Measurements from ENCODE around the gene MYH14.
A peak's percentile ranks its signal among the peaks of the same experiment; 100 is the strongest.
"Not testable (repeated sequence)": the region's sequence is repeated elsewhere in the genome, so short reads cannot be mapped to it uniquely, and the experiment has no call there.

MYH14 gene

DNA sequence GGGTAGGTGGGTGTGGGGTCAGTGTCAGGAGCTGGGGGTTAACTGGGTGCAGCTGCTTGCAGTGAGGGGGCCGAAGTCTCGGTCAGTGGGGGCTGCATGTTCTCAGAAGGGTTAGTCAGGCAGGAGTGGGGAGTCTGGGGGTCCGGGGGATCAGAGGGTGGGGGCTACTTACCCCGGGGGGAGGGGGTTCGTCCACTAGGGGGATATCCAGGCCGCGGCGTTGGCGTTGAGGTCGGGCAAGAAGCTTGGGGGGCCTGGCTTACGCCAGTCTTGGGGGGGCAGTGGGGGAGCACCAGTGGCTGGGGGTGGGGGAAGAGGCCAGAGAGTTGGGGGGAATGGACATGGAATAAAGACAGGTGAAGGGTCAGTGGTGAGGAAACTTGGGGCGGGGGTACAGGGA, 116.6 kb downstream of the MYH14 start:
- DNase-seq (ENCODE audit: low read depth), result no peak

DNA sequence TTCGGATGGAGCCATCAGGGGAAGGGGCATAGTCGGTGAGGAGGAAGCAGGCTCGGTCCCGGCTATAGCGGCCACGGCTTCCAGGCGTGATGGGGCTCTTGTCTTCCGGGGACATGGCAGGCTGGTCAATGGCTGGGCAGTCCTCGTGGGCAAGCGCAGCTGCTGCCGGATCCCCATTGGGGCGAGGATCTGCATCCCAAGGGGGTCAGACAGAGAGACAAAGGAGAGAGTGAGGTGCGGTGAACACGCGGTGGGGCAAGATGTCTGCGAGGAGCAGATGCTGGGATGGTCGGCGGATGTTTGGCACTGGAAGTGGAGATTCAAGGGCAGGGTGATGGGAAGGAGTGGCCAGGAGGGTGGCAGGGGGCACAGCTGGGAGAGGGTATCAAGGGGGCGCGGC, 117.2 kb downstream of the MYH14 start:
- no peak for DNase-seq (ENCODE audit: low read depth)

GRCh38 chr19:50321831-50322230, 118.4 kb downstream of the MYH14 start:
- no peak for DNase-seq (ENCODE audit: low read depth)

GRCh38 chr19:50322234-50322633, 118.8 kb downstream of the MYH14 start:
- DNase-seq (ENCODE audit: low read depth), result no peak

- no peak for DNase-seq (ENCODE audit: low read depth)
Measured at GRCh38 chr19:50322931-50323781, 119.7 kb downstream of the MYH14 start.

DNA sequence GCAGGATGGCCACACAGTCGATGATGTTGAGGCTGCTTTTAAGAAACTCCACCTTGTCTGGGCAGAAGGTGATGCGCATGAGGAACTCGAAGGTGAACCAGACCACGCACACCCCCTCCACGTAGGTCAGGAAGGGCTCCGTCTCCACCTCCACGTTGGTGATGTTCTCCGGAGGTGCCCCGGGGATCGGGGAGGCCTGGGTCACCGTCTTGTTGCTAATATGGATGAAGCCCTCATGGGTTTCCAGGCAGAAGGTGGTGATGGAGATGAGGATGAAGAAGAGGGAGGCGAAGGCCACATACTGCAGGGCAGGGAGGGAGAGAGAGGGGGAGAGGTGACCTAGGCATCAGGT, 120.3 kb downstream of the MYH14 start:
- no peak for DNase-seq (ENCODE audit: low read depth)

DNA sequence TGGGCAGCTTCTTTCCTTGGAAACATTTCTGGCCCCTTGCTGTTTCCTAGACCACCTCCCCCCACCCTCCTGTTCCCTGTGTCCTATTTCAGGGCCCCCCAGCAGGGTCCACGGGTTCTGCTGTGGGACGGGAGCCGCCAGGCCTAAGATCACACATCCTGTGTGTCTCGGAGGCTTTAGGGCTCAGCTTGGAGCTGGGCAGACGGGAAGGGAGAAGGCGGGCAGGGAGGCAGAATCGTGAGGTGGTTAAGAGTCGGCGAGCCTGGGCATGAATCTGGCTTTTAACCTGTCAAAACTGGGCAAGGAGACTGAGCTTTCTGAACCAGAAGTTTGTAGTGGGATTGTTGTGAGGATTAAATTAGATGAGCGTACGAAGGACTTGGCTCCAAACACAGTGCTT, 120.9 kb downstream of the MYH14 start:
- no peak for DNase-seq (ENCODE audit: low read depth)

GRCh38 chr19:50325310-50326100, 122.1 kb downstream of the MYH14 start:
- peak; percentile 65 for DNase-seq (ENCODE audit: low read depth)

DNA sequence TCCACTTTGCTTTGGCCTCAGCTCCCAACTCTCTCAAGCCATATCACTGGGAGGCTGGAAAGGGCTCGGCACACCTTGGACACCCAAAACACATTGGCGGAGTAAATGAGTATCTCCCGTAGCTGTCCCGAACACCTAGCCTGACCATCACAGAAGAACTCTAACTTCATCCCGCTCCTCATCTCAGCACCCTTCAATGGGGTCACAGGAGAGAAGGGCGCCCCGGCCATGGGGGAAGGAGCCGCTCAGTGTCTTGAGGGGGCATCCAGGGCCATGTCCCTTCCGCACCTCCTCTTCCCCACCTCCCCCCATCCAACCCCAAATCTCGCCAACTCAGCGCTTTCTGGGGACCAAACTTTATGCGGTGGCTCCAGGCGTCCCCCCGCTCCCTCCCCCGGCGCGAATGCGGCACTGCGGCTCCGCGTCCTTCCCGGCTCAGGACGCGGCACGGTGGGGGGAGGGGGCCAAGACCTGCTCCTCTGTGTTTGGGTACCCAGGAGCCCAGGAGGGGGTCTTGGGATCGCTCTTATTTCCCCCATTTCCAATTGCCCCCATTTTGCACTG, 122.8 kb downstream of the MYH14 start:
- DNase-seq (ENCODE audit: low read depth), result no peak

DNA sequence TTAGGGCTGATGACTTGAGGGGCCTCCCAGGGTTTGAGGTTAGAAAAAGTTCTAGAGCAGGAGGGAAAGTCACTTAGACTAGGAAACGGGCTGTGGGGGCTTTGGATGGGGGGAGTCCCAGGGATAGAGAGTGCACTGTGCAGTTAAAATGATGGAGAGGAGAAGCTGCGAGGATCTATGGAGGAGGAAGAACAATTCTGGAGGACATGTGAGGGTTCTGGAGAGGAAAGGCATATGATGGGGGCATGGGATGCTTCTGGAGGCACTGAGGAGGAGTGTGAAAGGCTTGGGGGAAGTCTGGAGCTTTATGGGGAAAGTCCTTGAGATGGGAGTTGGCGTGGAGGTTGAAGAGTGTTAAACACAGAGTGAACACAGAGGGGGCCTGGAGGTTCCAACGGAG, 123.6 kb downstream of the MYH14 start:
- DNase-seq (ENCODE audit: low read depth), result no peak

DNA sequence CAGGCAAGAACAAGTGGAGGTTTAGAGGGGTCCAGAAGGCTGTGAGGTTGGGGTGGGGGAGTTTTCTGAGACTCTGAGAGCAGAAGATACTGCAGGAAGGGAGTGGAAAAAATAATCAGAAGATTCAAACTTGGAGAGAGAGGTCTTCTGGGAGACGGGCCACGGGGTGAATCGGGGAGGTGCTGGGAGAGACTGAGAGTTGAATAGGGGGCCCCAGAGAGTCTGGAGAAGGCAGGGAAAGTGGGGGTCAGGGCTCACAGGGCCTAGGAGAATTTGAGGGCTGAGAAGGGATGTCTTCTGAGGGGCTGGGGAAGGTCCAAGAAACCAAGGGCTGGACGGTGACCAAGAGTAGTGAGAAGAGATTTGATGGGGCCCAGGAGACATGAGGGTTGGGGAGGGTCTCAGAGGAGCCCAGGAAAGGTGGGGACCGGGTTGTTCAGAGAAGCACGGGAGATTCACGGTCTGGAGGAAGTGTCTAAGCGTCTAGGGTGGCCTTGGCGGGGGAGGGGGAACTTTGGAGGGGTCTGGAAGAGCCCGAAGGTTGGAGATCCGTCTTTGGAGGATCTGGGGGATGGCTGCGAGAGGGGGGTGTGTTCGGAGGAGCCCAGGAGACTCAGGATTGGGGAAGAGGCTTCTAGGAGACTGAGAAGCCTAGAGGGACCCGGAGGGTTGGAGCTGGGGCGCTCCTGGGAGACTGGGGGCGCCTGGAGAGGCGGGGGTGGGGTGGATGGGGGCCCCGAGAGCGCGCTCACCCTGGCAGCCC, 124.2 kb downstream of the MYH14 start:
- DNase-seq (ENCODE audit: low read depth), result no peak

DNA sequence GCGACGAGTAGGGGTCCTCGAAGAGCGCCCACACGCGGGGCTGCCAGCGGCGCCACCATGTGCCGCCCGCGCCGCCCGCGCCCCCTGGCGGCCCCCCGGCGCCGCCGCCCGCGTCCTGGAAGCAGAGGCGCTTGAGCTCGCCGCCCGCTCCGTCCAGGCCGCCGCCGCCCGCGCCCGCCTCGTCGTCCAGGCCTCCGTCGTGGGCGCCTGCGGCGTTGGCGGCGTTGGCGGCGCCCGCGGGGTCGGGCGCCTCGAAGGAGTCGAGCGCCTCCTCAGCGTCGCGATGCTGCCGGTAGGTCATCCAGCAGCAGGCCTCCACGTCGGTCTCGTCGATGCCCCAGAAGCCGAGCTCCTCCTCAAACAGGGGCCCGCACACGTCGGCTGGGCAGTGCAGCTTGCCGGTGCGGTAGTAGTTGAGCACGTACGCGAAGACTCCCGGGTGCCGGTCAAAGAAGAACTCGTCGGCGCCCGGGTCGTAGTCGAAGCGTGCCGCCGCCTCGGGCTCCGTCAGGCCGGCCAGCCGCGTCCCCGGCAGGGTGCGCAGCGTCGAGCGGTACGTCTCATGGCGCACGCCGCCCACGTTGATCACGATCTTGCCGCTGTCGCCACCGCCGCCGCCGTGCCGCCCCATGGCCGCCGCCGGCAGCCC, 124.9 kb downstream of the MYH14 start:
- no peak for DNase-seq (ENCODE audit: low read depth)

DNA sequence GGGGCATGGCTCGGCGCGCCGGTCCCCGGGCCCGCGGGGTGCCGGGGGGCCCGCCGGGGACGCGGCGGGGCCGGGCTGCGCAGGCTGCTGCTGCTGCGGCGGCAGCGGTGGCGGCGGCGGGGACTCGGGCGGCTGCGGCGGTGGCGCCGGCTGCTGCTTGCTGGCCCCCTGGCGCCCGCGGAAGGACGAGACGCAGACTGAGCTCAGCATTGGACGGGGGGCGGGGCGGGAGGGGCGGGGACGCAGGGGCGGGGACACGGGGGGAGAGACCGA, 125.4 kb downstream of the MYH14 start:
- no peak for DNase-seq (ENCODE audit: low read depth)

DNA sequence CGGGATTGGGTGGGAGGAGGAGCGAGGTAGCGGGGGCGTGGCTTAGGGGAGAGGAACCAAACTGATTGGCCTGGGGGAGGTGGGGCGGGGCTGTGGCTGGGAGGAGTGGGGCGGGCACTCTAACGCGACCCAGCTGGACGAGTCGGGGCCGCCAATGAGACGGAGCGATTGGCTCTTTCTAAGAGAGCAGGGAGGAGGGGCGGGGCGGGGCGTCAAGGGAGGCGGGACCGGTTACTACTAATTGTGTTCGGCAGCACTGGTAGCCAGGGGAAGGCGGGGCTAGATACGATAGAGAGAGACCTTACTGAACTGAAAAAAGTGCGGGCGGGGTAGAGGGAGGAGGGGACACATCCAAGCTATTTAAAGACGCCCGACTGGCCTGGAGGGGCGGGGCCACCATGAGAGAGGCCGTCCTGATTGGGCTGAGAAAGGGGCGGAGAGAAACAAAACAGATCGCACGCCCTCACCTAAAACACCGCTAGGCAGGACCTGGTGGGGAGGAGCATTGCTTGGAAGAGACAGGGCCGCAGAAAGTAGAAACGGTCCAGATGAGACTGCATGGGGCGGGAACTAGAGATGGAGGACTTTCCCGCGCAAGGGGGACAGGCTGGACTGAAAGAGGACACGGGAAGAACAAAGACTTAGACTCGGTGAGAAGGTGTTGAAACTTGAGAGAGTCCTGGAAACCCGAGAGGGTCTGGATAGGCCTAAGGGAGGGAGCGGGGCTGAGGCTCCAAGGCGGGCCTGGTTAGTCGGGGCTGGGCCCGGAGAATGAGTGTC, 125.9 kb downstream of the MYH14 start, which contains the start of gene KCNC3:
Gene KCNC3 (minus strand): TSS at position 232 of the 780 bp plus-strand sequence. CDS start 295 bp downstream, outside the sequence.
- peak; percentile 78 for DNase-seq (ENCODE audit: low read depth)

DNA sequence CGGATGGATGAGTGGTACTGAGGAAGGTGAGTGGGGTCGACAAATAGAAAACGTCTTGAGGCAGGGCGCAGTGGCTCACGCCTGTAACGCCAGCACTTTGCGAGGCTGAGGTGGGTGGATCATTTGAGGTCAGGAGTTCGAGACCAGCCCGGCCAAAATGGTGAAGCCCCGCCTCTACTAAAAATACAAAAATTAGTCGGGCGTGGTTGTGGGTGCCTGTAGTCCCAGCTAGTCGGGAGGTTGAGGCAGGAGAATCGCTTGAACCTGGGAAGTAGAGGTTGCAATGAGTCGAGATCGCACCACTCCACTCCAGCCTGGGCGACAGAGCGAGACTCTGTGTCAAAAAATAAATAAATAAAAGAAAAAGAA, 126.5 kb downstream of the MYH14 start:
- not testable (repeated sequence) for DNase-seq (ENCODE audit: low read depth)

DNA sequence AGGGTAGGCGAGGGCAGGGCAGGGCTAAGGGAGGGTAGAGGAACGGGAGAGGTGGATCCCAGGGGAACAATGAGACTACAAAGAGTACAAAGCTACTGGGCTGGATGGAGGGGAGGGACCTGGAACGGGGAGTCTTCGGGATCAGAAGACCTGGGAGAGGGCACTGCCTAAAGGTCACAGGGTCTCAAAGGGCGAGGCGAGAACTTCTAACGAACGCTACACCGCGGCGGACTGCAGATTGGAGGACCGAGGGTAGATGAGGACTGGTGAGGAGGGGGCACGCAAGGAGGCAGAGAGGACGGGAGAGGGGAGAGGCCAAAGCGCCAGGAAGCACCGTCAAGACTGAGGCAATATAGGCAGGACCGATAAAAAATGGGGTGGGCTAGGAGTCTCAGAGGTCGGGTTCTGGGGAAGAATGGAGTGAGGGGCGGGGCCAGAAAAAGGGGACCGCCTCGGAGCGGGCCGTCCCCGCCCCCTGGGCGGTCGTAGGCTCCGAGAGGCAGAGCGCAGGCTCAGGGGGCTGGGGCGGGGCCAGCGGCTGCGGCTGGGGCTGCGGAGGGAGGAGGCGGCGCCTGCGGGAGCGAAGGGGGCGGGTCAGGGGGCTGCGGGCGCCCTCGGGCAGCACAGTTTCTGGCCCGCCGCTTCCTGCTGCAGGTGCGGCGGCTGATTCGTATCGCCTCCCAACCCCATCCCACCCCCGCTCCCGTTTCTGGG, 127.1 kb downstream of the MYH14 start:
- peak; percentile 64 for DNase-seq (ENCODE audit: low read depth)

DNA sequence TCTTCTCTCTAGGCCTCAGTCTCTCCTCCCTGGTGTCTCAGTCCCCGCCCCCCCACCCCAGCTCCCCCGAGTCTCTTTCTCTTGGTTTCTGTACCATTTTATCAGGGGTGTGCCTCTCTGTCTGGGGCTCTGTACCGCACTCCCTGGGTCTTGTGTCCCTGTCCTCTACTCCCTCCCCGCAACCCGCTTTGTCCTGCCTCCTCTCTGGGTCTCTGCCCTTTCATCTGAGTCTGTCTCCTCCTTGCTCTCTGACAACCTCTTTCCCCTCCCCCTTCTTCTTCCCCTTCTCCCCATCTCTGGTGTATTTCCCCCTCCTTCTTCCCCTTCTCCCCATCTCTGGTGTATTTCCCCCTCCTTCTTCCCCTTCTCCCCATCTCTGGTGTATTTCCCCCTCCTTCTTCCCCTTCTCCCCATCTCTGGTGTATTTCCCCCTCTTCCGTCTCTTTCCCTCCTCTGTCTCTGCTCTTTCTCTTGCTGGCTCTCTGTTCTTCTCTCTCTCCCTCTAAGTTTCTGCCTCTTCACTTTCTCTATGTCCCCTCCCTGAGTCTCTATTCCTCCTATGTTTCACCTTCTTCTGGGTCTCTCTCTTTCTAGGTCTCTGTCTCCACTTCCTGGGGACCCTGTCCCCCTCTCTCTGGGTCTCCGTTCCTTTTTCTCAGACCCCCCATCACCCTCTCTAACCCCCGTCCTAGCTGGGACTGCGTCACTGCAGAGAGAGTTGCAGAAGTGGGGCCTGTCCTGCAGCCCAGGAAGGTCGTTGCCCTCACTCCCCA, 128.0 kb downstream of the MYH14 start:
- no peak for DNase-seq (ENCODE audit: low read depth)

GRCh38 chr19:50331994-50332243, 128.5 kb downstream of the MYH14 start:
- no peak for DNase-seq (ENCODE audit: low read depth)

DNA sequence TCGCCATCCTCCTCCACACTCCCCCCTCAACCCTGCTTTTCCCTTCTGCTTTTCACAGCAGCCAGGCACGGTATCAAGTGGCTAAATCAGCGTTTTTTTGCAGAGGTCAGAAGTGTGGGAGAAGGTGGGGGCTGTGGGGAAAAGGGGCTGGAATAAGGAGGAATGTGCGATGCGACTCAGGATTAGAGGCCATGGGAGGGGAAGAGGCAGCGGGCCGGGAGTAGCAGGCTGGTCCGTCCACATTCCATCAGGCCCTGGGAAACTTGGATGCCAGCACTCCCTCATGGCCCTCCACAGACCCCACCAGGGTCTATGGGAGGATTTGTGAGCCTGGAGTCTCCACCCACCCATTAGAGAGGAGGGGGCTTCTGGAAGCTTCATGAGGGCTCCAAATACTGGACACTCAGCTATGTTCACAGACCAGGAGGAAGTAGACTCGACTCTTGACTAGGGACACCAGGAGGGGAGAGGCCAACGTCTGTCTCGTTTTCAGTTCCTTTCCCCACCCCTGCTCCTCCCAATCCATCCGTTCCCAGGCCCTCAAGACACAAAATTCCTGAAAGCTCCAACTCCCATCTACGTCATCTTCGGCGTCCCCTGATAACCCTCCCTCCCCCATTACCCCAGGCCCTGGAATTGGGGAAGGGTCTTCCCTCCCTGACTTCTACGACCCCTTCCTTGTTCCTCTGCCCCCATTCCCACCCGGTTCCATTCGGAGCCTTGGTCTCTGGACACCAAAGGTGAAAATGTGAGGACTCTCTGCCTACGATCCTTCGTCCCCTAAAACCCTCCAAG, 129.0 kb downstream of the MYH14 start:
- no peak for DNase-seq (ENCODE audit: low read depth)
